CD4-positive, CD25-positive, alpha-beta regulatory T cell (primary cell): ENCODE measurements around the gene PDLIM4. TPM values are rescaled to one million over a fixed set of nuclear protein-coding genes. Genes with fewer than 3 reads are reported as not detected.
A peak's percentile ranks its signal among the peaks of the same experiment; 100 is the strongest.

Source experiments
- ATAC-seq, 2 donors: fragments of 150-1000 bp; cut with Tn5 transposase; one replicate each; pipeline ENCODE4 v1.10.0; 2021; ENCODE audit warnings: low read depth in 2 of 2, moderate number of reproducible peaks in 2 of 2, moderate library complexity in 1 of 2
- DNase-seq, 3 donors: peaks; one replicate each; pipeline versions ENCODE4 v3.0.0 to v3.0.0-alpha.2; 2012 to 2022; ENCODE audit warnings: mixed read lengths in 1 of 3
- H3K27ac ChIP-seq: one replicate; pipeline ENCODE4 v1.7.0; 2013; ENCODE audit warnings: mild to moderate bottlenecking, low read length; ENCODE audit not compliant: insufficient read depth, poor library complexity, severe bottlenecking
- H3K27me3 ChIP-seq: one replicate; pipeline ENCODE4 v1.7.0; 2013; ENCODE audit warnings: low read length; ENCODE audit not compliant: control insufficient read depth, insufficient read depth
- H3K36me3 ChIP-seq: one replicate; pipeline ENCODE4 v1.7.0; 2013; ENCODE audit warnings: mild to moderate bottlenecking, low read length, moderate library complexity; ENCODE audit not compliant: control insufficient read depth, insufficient read depth
- H3K4me1 ChIP-seq: 2 replicates; pipeline ENCODE4 v1.7.0; 2013; ENCODE audit warnings: mild to moderate bottlenecking, low read length; ENCODE audit not compliant: insufficient read depth, control insufficient read depth, poor library complexity, severe bottlenecking
- H3K4me3 ChIP-seq: one replicate; pipeline ENCODE4 v1.7.0; 2013; ENCODE audit warnings: low read depth, mild to moderate bottlenecking, low read length, moderate library complexity
- H3K9me3 ChIP-seq, 2 experiments: 1 replicate in 1 of 2; 2 replicates in 1 of 2; pipeline ENCODE4 v1.7.0; 2013; ENCODE audit warnings: low read length in 2 of 2, mild to moderate bottlenecking in 1 of 2, moderate library complexity in 1 of 2; ENCODE audit not compliant: control insufficient read depth in 2 of 2
- H3K27ac Mint-ChIP-seq, 3 donors: one replicate each; pipeline ENCODE4 v1.8.0; 2020 to 2022; ENCODE audit warnings: mild to moderate bottlenecking in 3 of 3, mixed read lengths in 3 of 3, moderate library complexity in 2 of 3
- H3K27me3 Mint-ChIP-seq: one replicate; pipeline ENCODE4 v1.8.0; 2022; ENCODE audit warnings: mild to moderate bottlenecking, mixed read lengths
- H3K36me3 Mint-ChIP-seq: one replicate; pipeline ENCODE4 v1.8.0; 2020; ENCODE audit warnings: mixed read lengths
- H3K4me1 Mint-ChIP-seq, 4 donors: one replicate each; pipeline ENCODE4 v1.8.0; 2020 to 2022; ENCODE audit warnings: mixed read lengths in 4 of 4, mild to moderate bottlenecking in 1 of 4
- H3K4me3 Mint-ChIP-seq, 4 donors: one replicate each; pipeline ENCODE4 v1.8.0; 2020 to 2022; ENCODE audit warnings: mild to moderate bottlenecking in 4 of 4, mixed read lengths in 4 of 4, moderate library complexity in 3 of 4
- H3K9me3 Mint-ChIP-seq, 7 donors: one replicate each; pipeline ENCODE4 v1.8.0; 2020 to 2022; ENCODE audit warnings: mixed read lengths in 7 of 7, mild to moderate bottlenecking in 3 of 7, moderate library complexity in 2 of 7
- polyA plus RNA-seq, 4 donors: library from polyadenylated mRNA; unstranded; fragments of 300-500 nt; fragmentation: Illumina TruSeq; gene quantifications; one replicate each; pipeline ENCODE4 v1.2.3, GENCODE V29; 2021
- total RNA-seq: library from RNA; stranded (reverse); gene quantifications from one replicate; pipeline ENCODE4 v1.2.3, GENCODE V29; 2022

The PDLIM4 gene
- total and polyA plus RNA-seq, 5 donors from 2014 or later, result not detected

- Mint-ChIP-seq H3K4me1 (peaks cover 0 to 11% (median 4%) of the 10 kb centered on the region in 4 donors), H3K27ac (no peak overlapping the region), H3K27me3 (peaks cover 47% of the 10 kb centered on the region), H3K4me3 (peak overlapping the region; percentile 63 to 89 (median 86)), H3K36me3 (no peaks in the 10 kb centered on the region), H3K9me3 (no peaks in the 10 kb centered on the region)
- Histone ChIP-seq H3K27ac (no peak overlapping the region), H3K4me1 (peaks cover 24% of the 10 kb centered on the region), H3K9me3 (no peaks in the 10 kb centered on the region), H3K27me3 (peaks cover 33% of the 10 kb centered on the region), H3K36me3 (no peaks in the 10 kb centered on the region), H3K4me3 (peak overlapping the region; percentile 37)
- ATAC-seq, result peak; percentile 21 to 23
- peak; percentile 13 to 38 (median 21) for DNase-seq
Measured at GRCh38 chr5:132293066-132293991, 35.8 kb downstream of the PDLIM4 start.

GRCh38 chr5:132293992-132294727, 36.7 kb downstream of the PDLIM4 start, which contains the start of gene SLC22A4:
SLC22A4 (plus strand) TSS chr5:132294394; CDS start chr5:132294617, 223 bp downstream.
- Histone ChIP-seq H3K4me3 (peak within 1 kb of the TSS; percentile 37), H3K36me3 (no peaks in the 10 kb centered on the region), H3K9me3 (no peaks in the 10 kb centered on the region), H3K27me3 (peaks cover 30% of the 10 kb centered on the region), H3K4me1 (peaks cover 24% of the 10 kb centered on the region), H3K27ac (no peak within 1 kb of the TSS)
- peaks cover 47% of the 10 kb centered on the region for H3K27me3 Mint-ChIP-seq
- no peaks in the 10 kb centered on the region for H3K36me3 Mint-ChIP-seq
- peak within 1 kb of the TSS in 1 of 3 donors; percentile 32 for H3K27ac Mint-ChIP-seq
- DNase-seq, result peak; percentile 36 to 54 (median 39)
- H3K4me3 Mint-ChIP-seq, result peak within 1 kb of the TSS; percentile 74 to 90 (median 87)
- ATAC-seq, result peak; percentile 64
- no peaks in the 10 kb centered on the region for H3K9me3 Mint-ChIP-seq
- peaks cover 0 to 11% (median 4%) of the 10 kb centered on the region in 4 donors for H3K4me1 Mint-ChIP-seq

DNA sequence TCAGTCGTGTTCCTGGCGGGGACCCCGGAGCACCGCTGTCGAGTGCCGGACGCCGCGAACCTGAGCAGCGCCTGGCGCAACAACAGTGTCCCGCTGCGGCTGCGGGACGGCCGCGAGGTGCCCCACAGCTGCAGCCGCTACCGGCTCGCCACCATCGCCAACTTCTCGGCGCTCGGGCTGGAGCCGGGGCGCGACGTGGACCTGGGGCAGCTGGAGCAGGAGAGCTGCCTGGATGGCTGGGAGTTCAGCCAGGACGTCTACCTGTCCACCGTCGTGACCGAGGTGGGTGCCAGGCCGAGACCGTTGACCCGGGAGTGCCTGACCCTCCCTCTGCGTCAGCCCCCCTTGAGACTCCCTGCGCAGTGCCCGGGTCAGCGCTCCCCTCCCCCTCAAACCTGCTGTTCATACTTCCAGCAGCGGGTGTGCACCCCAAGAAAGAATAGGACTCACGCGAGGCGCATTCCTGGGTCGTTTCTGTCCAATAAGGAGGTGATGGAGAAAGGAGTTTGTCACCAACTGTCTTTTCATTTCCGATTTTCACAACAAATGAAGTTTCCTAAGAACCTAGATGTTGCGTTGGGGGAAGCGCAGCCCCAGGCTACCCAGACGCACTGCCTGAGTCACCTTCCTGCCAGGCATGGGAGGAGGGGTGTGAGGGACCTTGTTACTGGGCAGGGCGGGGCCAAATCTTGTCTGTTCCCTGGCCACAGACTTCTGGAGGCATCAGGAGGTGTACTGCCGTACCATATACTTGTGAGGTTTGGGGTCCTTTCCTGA, 37.4 kb downstream of the PDLIM4 start:
- ATAC-seq (peak; percentile 65), DNase-seq (peak in 2 of 3 donors; percentile 28 to 60)
- Histone ChIP-seq H3K4me1 (peaks cover 24% of the 10 kb centered on the region), H3K27ac (no peak overlapping the region), H3K27me3 (peaks cover 28% of the 10 kb centered on the region), H3K36me3 (no peaks in the 10 kb centered on the region), H3K9me3 (no peaks in the 10 kb centered on the region), H3K4me3 (no peak overlapping the region)
- Mint-ChIP-seq H3K4me3 (peak overlapping the region; percentile 29 to 89 (median 80)), H3K9me3 (no peaks in the 10 kb centered on the region), H3K27me3 (peaks cover 46% of the 10 kb centered on the region), H3K36me3 (no peaks in the 10 kb centered on the region), H3K4me1 (peaks cover 0 to 11% (median 4%) of the 10 kb centered on the region in 4 donors), H3K27ac (peak overlapping the region in 1 of 3 donors; percentile 32)

DNA sequence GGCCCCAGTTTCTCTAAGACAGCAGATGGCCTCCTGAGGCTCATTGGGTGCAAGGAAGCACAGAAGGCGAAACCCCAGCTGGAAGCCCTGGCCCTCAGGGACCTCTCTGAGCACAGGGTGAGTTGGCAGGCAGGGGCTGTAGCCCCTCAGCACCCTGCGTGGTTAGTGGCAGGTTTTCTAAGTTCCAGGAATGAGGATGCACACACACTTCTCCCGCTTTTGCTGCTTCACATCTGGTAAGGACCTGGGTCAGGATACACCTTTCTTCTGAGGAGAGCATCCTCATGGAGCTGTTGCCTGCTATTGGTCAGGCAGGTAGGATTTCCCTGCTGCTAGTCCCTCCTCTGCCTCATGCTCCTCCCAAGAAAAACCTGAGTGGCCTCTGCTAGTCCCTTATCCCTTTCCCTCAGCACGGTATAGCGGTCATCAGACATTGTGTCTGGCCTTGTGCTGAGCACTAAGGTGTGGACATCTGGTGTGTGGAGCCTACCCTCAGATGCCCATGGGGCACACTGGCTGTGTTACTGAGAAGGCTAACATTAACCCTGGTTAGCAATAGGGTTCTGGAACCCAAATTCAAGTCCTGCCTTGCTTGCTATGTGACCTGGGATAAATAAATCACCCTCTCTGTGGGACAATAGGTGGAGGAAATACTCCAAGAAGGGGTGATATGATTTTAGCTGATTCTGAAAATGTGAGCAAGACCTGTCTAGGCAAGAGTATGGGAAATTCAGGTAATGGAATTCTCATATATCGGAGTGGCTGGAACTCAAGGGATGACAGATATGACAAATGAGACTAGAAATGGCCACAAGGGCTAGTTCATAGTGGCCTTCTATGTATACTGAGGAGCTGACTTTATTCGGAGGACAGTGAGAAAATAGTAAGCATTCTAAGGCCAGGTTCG, 38.3 kb downstream of the PDLIM4 start:
- Mint-ChIP-seq H3K27me3 (peaks cover 38% of the 10 kb centered on the region), H3K9me3 (no peaks in the 10 kb centered on the region), H3K4me3 (peak overlapping the region; percentile 3 to 83 (median 73)), H3K36me3 (no peaks in the 10 kb centered on the region), H3K4me1 (peaks cover 0 to 11% (median 4%) of the 10 kb centered on the region in 4 donors), H3K27ac (no peak overlapping the region)
- no peaks in the 10 kb centered on the region for H3K9me3 ChIP-seq
- peaks cover 28% of the 10 kb centered on the region for H3K27me3 ChIP-seq
- no peak overlapping the region for H3K4me3 ChIP-seq
- ATAC-seq, result no peak
- DNase-seq, result no peak
- no peaks in the 10 kb centered on the region for H3K36me3 ChIP-seq
- no peak overlapping the region for H3K27ac ChIP-seq
- peaks cover 24% of the 10 kb centered on the region for H3K4me1 ChIP-seq

DNA sequence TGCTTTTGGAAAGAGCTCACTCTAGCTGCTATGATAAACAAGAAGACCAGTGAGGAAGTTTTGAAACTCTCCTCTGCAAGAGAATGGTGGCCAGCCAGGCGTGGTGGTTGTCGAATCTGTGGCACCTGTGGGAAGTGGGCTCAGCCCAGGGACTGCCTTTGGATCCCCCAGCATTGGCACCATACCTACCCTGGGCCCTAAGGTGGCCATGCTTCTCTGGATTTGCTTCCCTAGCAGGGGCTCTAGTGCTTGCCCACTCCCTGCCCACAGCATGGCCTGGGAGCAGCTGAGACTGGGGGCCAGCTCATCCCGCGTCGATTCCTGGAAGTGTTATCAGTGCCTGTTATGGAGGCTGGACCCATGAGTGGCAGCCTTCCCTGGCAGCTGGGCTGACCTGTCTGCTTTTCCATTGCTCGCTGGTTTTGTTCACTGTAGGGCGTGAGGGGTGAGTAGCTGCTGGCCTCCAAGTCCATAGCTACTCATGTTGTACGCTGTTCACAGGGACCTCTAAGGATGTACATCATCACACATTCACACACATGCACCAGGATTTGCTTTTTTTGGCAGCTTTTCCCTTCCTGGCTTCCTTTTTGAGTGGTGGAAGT, 39.0 kb downstream of the PDLIM4 start:
- H3K4me3 Mint-ChIP-seq, result peak overlapping the region in 2 of 4 donors; percentile 3 to 35
- peaks cover 0 to 11% (median 4%) of the 10 kb centered on the region in 4 donors for H3K4me1 Mint-ChIP-seq
- no peak overlapping the region for H3K27ac Mint-ChIP-seq
- no peaks in the 10 kb centered on the region for H3K9me3 Mint-ChIP-seq
- no peaks in the 10 kb centered on the region for H3K36me3 Mint-ChIP-seq
- ATAC-seq (no peak), DNase-seq (no peak)
- Histone ChIP-seq H3K4me3 (no peak overlapping the region), H3K36me3 (no peaks in the 10 kb centered on the region), H3K27me3 (peaks cover 23% of the 10 kb centered on the region), H3K27ac (no peak overlapping the region), H3K4me1 (peaks cover 24% of the 10 kb centered on the region), H3K9me3 (no peaks in the 10 kb centered on the region)
- peaks cover 32% of the 10 kb centered on the region for H3K27me3 Mint-ChIP-seq

GRCh38 chr5:132297211-132297940, 39.9 kb downstream of the PDLIM4 start:
- Histone ChIP-seq H3K27ac (no peak overlapping the region), H3K4me1 (peaks cover 24% of the 10 kb centered on the region)
- H3K36me3 Mint-ChIP-seq, result no peaks in the 10 kb centered on the region

More at GRCh38 chr5:132297211-132297940, 39.9 kb downstream of the PDLIM4 start:
- Histone ChIP-seq H3K27me3 (peaks cover 21% of the 10 kb centered on the region), H3K4me3 (no peak overlapping the region), H3K36me3 (no peaks in the 10 kb centered on the region), H3K9me3 (no peaks in the 10 kb centered on the region)
- ATAC-seq (no peak), DNase-seq (no peak)
- H3K27me3 Mint-ChIP-seq, result peaks cover 32% of the 10 kb centered on the region
- no peak overlapping the region for H3K4me3 Mint-ChIP-seq
- H3K9me3 Mint-ChIP-seq, result no peaks in the 10 kb centered on the region
- no peak overlapping the region for H3K27ac Mint-ChIP-seq
- peaks cover 0 to 11% (median 4%) of the 10 kb centered on the region in 4 donors for H3K4me1 Mint-ChIP-seq
